Islet of Langerhans (tissue), 1 donor: Measurements from ENCODE around the gene ITGB5.
A peak's percentile ranks its signal among the peaks of the same experiment; 100 is the strongest.
"Not testable (repeated sequence)": the region's sequence is repeated elsewhere in the genome, so short reads cannot be mapped to it uniquely, and the experiment has no call there.

Experiments used
- FAIRE-seq: peaks from one replicate; lab custom pipeline; 2011; peaks lifted over from hg19 to GRCh38; lab: Jason Lieb, UNC

Gene ITGB5

DNA sequence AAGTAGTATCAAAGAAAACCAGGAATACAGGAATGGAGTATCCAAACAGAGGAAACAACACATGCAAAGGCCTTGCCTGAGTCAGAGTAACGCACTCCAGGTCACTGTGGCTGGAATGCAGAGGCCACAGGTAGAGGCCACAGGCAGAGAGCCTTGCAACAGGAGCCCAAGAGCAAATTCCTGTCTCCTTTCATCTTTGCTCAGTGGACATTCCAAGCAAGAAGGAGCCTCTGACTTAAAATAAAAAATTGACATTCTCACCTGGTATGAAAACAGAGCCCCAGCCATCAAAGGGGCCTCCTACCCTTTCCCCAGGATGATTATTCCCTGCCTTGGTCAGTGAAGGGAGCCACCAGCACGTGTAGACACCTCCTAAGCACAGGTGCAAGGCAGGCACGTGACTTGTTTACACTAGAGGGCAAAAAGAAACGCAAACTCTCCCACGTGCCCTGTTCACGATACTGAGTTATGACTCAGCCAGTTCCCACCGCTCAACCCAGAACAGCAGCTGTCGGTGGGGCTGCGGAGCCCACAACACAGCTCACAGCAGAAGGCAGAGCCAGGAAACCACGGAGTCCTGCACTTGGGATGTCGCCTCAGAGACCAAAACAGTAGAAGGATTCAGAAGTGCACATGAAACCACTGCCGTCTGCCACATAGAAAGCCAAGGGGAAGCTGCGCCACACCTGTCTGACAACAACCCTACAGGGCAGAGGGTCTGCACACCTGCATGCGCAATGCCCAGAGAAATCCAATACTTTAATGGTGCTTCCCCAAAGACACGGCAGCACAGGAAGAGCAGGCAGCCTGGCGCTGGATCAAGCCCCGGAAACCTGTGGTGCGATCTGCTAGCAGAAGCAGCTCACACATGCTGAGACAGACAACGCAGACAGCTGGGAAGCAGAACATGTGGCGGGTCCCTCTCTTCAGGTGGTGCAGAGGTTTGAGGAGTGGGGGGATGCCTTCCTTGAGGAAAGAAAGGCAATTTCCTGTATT is 52.1 kb downstream of the ITGB5 start:
- no peak for FAIRE-seq

GRCh38 chr3:124833710-124834332 is 53.3 kb downstream of the ITGB5 start:
- no peak for FAIRE-seq

- FAIRE-seq, result no peak
These were observed 54.1 kb downstream of the ITGB5 start for GRCh38 chr3:124832782-124833709.

GRCh38 chr3:124831628-124832199 is 55.5 kb downstream of the ITGB5 start:
- FAIRE-seq, result no peak

- FAIRE-seq, result no peak
These were observed 57.2 kb downstream of the ITGB5 start for GRCh38 chr3:124829819-124830554.

GRCh38 chr3:124829178-124829818 is 57.9 kb downstream of the ITGB5 start:
- FAIRE-seq, result no peak

DNA sequence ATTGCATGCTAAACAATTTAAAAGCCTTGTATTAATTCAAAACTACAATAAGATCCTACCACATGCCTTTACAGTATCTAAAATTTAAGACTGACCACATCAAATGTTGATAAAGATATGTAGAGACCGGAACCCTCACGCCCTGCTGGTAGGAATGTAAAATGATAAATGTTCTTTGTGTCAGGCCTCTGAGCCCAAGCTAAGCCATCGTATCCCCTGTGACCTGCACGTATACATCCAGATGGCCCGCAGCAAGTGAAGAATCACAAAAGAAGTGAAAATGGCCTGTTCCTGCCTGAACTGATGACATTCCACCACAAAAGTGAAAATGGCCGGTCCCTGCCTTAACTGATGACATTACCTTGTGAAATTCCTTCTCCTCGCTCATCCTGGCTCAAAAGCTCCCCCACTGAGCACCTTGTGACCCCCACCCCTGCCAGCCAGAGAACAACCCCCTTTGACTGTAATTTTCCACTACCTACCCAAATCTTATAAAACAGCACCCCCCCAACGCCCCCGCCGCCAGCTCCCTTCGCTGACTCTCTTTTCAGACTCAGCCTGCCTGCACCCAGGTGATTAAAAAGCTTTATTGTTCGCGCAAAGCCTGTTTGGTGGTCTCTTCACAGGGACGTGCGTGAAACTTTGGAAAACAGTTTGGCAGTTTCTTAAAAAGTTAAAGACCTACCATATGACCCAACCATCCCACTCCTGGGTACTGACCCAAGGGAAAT is 59.5 kb downstream of the ITGB5 start:
- FAIRE-seq, result not testable (repeated sequence)

DNA sequence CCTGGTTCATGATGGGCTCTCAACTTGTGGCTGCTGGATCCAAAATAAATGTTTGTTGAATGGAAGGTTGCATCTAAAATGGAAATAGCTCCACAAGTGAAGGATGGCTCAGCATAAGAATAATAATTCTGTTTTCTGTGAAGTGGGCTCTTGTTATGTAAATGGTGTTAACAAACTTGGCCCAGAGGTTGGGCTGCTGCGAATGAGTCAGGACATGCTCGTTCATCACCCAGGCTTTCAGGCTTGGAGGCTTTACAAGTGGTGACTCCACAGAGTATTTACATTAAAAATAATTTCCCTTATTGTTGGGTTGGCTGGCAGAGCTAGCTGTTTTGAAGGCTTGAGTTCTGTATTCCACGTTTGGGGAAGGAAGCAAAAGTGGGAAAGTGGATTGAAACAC is 60.5 kb downstream of the ITGB5 start:
- FAIRE-seq, result no peak

GRCh38 chr3:124824286-124824915 is 62.8 kb downstream of the ITGB5 start:
- FAIRE-seq, result no peak

DNA sequence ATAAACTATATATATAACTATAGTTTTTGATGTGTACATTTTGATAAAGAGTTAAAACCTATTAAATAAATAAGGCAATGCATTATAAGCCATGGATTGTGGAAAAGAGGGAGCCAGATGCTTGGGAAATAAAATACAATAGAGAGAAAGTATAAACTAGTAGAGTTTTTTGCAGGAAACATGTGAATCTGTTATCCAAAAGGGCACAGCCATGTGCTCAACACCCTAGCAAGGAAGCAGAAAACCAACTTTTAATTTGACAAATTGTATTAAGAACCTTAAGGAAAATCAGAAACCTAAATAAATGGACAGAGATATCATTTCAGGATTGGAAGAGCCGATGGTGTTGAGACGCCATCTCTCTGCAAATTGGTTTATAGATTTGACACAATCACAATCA is 63.5 kb downstream of the ITGB5 start:
- no peak for FAIRE-seq

DNA sequence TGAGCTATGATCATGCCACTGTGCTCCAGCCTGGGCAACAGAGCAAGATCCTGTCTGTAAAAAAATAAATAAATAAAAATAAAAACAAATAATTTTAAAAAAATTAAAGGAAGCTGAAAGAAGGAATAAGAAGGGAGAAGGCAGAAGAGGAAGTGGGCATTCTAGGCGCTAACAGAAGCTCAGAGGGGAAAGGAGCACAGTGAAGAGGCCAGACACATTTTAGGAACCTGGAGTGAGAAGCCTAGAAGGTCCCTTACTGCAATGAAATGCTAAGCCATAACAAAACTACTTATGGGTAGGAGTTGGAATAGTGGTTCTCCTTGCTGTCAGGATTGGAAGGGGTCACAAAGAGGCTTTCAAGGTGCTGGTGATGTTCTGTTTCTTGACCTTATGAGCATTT is 64.0 kb downstream of the ITGB5 start:
- FAIRE-seq, result no peak

GRCh38 chr3:124821356-124821755 is 65.8 kb downstream of the ITGB5 start:
- FAIRE-seq, result no peak

DNA sequence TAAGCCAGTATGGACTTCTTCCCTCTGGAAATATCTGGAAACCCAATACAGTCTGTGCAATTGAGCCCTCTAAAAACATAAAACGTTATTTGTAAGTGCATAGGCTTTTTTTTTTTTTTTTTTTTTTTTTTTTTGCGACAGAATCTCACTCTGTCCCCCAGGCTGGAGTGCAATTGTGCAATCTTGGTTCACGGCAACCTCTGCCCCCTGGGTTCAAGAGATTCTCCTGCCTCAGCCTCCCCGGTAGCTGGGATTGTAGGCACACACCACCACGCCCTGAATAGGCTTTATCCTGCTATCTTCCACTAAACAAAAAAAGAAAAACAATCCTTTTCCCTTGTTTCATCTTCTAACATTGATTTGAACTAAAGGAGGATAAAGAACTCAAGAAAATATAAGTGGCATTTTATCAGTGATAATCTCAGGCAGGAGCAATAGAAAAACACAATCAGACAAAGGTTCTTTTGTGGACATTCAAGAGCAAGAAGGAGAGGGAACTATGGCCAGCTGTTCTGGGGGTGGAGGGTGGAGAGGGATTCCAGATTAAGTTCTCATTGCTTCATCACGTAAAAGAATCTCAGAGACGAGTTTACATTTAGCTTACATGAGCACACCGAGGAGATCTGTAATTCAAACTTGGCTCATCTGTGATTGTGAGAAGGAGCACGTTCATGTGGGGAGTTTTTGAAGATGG is 68.6 kb downstream of the ITGB5 start:
- no peak for FAIRE-seq

DNA sequence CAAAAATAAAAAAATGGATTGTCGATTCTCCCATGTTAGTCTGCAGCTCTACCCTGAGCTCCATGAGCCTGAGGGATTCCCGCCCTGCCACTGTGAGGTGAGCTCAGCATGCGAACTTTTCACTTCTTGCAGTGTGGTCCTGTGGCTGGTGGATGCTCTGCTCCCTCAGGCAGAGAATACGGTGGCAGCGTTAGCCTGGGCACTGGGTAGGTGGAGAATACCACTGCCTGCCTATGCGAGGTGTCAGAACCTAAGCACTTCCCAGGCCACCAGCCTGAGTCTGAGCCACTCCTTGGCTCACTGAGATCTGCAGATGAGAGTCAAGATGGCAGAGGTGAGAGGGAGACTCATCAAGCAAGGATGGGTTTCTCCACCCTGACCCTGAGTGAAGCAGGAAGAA is 70.1 kb downstream of the ITGB5 start:
- FAIRE-seq, result no peak

GRCh38 chr3:124816206-124816605 is 71.0 kb downstream of the ITGB5 start:
- FAIRE-seq, result no peak

DNA sequence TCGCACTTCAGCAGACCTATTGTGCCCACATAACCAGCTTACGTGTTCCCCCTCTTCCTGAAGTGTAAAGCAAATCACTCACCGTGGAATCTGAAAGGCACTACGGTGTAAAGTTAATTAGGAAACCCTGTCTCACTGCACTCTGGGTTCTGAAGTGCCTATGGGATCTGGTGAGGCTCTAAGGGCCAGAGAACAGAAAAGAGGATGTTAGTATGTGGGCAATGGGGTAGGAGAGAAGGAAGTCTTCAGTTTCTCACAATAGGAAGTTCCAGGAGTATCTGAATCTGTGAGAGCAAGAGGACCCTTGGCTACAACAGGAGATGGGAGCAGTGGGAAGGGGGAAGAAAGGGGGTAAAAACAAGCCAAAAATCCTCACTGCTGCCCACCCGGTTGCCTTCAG is 71.4 kb downstream of the ITGB5 start:
- FAIRE-seq, result no peak

GRCh38 chr3:124814620-124815421 is 72.3 kb downstream of the ITGB5 start:
- FAIRE-seq, result peak; percentile 47

- FAIRE-seq, result no peak
These were observed 73.6 kb downstream of the ITGB5 start for GRCh38 chr3:124813541-124813940.
